ENCODE results near the gene COCH.
"Not testable (repeated sequence)": the region's sequence is repeated elsewhere in the genome, so short reads cannot be mapped to it uniquely, and the experiment has no call there.

The COCH gene

DNA sequence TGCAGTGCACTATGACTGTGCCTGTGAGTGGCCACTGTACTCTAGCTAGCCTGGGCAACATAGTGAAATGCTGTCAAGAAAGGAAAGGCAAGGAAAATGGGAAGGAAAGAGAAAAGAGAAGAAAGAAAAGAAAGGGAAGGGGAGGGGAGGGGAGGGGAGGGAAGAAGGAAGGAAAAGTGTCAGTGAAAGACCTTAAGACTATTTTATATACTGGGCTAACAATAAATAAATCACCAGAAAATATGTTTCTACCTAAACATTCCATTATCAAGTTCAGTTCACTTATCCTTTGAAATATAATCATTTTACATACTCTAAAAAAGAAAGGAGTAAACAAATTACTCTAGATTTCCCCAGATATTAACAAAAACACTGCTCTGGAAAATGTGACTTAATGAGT is 22.1 kb downstream of the COCH start:
- Histone ChIP-seq H3K27ac (ENCODE audit: low read depth, low read length, severe bottlenecking) (no peak overlapping the region), H3K4me3 (ENCODE audit: extremely low read depth, insufficient read depth, low read length, poor library complexity, severe bottlenecking) (no peak overlapping the region), H3K4me1 (ENCODE audit: control insufficient read depth, insufficient read depth, low read length, poor library complexity, severe bottlenecking) (no peaks in the 10 kb centered on the region), H3K9me3 (ENCODE audit: control insufficient read depth, low read length) (no peaks in the 10 kb centered on the region), H3K36me3 (ENCODE audit: control insufficient read depth, insufficient read depth, low read length) (peaks cover 37% of the 10 kb centered on the region)

DNA sequence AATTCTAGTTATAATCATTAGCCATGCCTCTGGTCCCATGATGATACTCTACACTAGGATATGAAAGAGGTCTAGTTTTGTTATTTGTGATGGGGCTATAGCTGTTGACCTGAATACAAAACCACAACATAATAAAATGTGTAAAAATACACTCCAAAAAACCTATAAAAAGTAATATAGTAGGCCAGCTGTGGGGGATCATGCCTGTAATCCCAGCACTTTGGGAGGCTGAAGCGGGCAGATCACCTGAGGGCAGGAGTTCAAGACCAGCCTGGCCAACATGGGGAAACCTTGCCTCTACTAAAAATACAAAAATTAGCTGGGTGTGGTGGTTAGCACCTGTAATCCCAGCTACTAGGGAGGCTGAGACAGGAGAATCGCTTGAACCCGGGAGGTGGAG is 22.8 kb downstream of the COCH start:
- WGBS, 2 experiments (ENCODE audit: insufficient coverage in 2 of 2): 100% methylated on average over 1 of the region's 3 CpGs; no CpG with 5 or more reads in 1 of the 2 experiments
- H3K36me3 ChIP-seq (ENCODE audit: control insufficient read depth, insufficient read depth, low read length): peaks cover 42% of the 10 kb centered on the region
- H3K27ac ChIP-seq (ENCODE audit: low read depth, low read length, severe bottlenecking); H3K9me3 ChIP-seq (ENCODE audit: control insufficient read depth, low read length); H3K4me1 ChIP-seq (ENCODE audit: control insufficient read depth, insufficient read depth, low read length, poor library complexity, severe bottlenecking); H3K4me3 ChIP-seq (ENCODE audit: extremely low read depth, insufficient read depth, low read length, poor library complexity, severe bottlenecking): not testable (repeated sequence)

DNA sequence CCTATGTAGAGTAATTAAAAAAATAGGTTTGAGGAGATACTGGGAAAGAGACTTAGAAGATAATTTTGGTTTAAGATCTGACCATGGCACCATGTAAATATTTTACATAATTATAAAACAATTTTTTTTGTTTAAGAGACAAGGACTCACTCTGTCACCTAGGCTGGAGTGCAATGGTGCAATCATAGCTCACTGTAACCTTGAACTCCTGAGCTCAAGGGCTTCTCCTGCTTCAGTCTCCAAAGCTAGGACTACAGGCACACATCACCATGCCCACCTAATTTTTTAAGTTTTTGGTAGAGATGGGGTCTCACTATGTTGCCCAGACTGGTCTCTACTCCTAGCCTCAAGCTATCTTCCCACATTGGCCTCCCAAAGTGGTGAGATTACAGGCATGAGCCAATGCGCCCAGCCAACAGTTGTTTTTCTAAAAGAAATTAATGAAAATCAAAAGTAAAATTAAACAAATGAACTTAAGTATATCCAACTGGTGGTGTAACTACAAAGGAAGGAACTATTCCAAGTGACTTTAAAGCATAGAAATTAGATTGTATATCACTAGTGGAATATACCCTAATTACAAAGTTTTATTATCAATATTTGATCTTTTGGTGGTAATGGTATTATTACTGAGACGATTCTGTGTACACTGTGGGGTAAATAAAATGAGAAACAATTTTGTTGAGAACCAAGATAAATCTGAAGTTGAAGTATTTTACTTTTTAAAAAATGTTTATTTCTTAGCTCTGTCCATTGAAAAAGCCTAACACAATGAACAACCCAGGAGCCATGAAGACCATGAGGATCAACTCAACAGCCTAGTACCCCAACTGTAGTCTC is 29.1 kb downstream of the COCH start:
- H3K4me3 ChIP-seq (ENCODE audit: extremely low read depth, insufficient read depth, low read length, poor library complexity, severe bottlenecking): no peak overlapping the region
- no peaks in the 10 kb centered on the region for H3K9me3 ChIP-seq (ENCODE audit: control insufficient read depth, low read length)
- H3K36me3 ChIP-seq (ENCODE audit: control insufficient read depth, insufficient read depth, low read length): peaks cover 45% of the 10 kb centered on the region
- no peak overlapping the region for H3K27ac ChIP-seq (ENCODE audit: low read depth, low read length, severe bottlenecking)
- no CpG with 5 or more reads among the region's 2 CpGs for WGBS, 2 experiments (ENCODE audit: insufficient coverage in 2 of 2)
- H3K4me1 ChIP-seq (ENCODE audit: control insufficient read depth, insufficient read depth, low read length, poor library complexity, severe bottlenecking): no peaks in the 10 kb centered on the region

DNA sequence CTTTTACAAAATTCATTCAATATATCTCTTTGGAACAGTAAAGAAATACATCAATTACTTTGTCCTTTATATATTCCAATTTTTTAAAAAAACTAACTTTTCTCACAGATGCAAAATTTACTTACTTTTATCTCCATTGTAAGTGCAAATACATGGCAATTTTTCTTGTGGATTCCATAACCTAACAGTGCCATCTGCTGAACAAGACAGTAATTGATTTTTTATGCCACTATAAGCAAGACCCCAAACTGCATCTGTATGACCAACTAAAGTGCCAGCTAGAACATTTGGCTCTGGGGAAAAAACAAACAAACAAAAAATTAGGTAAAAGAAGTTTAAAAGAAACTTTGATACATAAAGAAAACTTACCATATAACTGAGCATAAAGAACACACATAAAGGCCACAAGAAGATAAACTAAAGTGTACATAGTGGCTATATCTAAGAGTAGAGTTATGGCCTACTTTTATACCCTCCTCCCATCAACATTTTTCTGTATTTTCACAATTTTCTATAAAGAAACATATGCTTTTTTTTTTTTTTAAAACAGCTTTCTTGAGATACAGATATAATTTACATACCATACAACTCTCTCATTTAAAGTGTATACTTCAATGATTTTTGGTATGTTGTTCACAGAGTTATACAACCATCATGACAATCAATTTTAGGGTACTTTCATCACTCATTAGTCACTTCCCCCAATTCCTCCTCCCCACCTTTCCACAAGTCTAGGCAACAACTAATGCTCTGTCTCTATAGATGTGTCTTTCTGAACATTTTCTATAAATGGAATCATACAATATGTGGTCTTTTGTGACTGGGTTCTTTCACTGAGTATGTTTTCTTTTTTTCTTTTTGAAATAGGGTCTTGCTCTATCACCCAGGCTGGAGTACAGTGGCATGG is 32.6 kb downstream of the COCH start:
- H3K36me3 ChIP-seq (ENCODE audit: control insufficient read depth, insufficient read depth, low read length): peaks cover 60% of the 10 kb centered on the region
- no peaks in the 10 kb centered on the region for H3K9me3 ChIP-seq (ENCODE audit: control insufficient read depth, low read length)
- H3K4me1 ChIP-seq (ENCODE audit: control insufficient read depth, insufficient read depth, low read length, poor library complexity, severe bottlenecking): no peaks in the 10 kb centered on the region
- no peak overlapping the region for H3K27ac ChIP-seq (ENCODE audit: low read depth, low read length, severe bottlenecking)
- no peak overlapping the region for H3K4me3 ChIP-seq (ENCODE audit: extremely low read depth, insufficient read depth, low read length, poor library complexity, severe bottlenecking)

DNA sequence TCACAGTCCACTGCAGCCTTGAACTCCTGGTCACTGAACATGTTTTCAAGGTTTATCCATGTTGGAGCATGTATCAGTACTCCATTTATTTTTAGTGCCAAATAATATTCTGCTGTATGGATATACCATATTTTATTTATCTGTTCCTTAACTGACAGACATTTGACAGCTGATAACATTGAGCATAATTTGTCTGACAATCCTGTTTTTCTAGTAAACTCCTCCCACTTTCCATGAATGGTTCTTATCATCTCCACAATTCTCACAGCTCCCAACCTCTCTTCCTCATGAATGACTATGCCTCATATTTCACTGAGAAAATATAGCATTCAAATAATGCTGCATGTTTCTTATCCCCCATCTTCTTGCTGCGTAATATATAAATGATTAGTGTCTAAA is 33.3 kb downstream of the COCH start:
- Histone ChIP-seq H3K4me1 (ENCODE audit: control insufficient read depth, insufficient read depth, low read length, poor library complexity, severe bottlenecking) (no peaks in the 10 kb centered on the region), H3K4me3 (ENCODE audit: extremely low read depth, insufficient read depth, low read length, poor library complexity, severe bottlenecking) (no peak overlapping the region), H3K27ac (ENCODE audit: low read depth, low read length, severe bottlenecking) (no peak overlapping the region), H3K9me3 (ENCODE audit: control insufficient read depth, low read length) (no peaks in the 10 kb centered on the region), H3K36me3 (ENCODE audit: control insufficient read depth, insufficient read depth, low read length) (peaks cover 58% of the 10 kb centered on the region)
- WGBS, 2 experiments (ENCODE audit: insufficient coverage in 2 of 2): no CpG with 5 or more reads among the region's 1 CpG

DNA sequence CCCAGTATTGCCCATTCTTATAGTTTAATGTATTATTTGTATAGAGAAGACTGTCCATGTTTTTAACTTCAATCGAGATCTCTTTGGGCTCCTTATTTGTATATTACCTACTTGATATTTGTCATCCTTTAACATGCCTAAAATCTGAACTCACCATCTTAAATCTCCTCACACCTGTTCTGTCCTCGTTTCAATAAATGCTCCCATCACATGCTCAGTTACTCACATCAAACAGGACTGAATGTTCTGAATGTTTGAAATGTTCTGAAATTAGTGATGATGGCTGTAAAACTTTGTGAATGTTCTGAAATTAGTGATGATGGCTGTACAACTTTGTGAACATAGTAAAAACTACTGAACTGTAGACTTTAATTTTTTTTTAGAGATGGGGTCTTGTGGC is 34.5 kb downstream of the COCH start:
- Histone ChIP-seq H3K27ac (ENCODE audit: low read depth, low read length, severe bottlenecking) (no peak overlapping the region), H3K36me3 (ENCODE audit: control insufficient read depth, insufficient read depth, low read length) (peaks cover 53% of the 10 kb centered on the region), H3K4me3 (ENCODE audit: extremely low read depth, insufficient read depth, low read length, poor library complexity, severe bottlenecking) (no peak overlapping the region), H3K9me3 (ENCODE audit: control insufficient read depth, low read length) (no peaks in the 10 kb centered on the region), H3K4me1 (ENCODE audit: control insufficient read depth, insufficient read depth, low read length, poor library complexity, severe bottlenecking) (no peaks in the 10 kb centered on the region)
- no CpG with 5 or more reads among the region's 2 CpGs for WGBS, 2 experiments (ENCODE audit: insufficient coverage in 2 of 2)

DNA sequence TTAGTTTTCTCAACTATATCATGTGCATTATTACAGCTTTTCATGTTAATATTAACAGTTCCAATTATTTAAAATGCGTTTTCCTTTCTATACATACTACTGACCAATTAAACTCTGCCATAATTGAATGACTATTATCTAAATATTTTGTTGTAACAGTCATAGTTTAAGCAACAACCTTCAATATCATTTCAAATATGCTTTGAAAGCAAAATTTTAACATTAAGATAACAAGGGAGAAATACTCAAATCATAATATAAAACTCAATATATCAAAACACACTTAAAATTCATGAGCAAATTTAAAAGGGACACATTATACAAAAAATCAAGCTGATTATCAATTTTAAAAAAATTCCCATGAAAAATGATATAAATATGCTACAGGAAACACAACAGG is 40.5 kb downstream of the COCH start:
- H3K4me3 ChIP-seq (ENCODE audit: extremely low read depth, insufficient read depth, low read length, poor library complexity, severe bottlenecking): no peak overlapping the region
- peaks cover 26% of the 10 kb centered on the region for H3K36me3 ChIP-seq (ENCODE audit: control insufficient read depth, insufficient read depth, low read length)
- H3K9me3 ChIP-seq (ENCODE audit: control insufficient read depth, low read length): no peaks in the 10 kb centered on the region
- no CpG with 5 or more reads among the region's 1 CpG for WGBS, 2 experiments (ENCODE audit: insufficient coverage in 2 of 2)
- H3K27ac ChIP-seq (ENCODE audit: low read depth, low read length, severe bottlenecking): no peak overlapping the region
- H3K4me1 ChIP-seq (ENCODE audit: control insufficient read depth, insufficient read depth, low read length, poor library complexity, severe bottlenecking): no peaks in the 10 kb centered on the region

DNA sequence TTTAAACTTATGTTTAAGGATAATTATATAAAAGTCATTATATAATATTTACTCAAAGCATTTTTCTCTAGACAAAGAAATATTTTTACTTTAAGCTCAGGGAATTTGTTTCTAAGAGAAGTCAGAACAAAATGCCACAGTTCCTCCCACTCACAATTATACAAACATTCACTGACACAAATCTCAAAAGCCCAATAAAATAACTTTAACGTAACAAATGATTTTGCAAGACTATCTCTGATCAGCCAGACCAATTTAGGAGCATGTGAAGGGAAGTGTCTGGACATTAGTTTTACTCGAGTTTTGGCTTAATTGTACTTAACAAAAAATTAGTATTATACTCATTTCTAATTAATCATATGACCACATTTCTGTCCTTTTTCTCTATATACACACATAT is 41.2 kb downstream of the COCH start:
- Histone ChIP-seq H3K9me3 (ENCODE audit: control insufficient read depth, low read length) (no peaks in the 10 kb centered on the region), H3K4me1 (ENCODE audit: control insufficient read depth, insufficient read depth, low read length, poor library complexity, severe bottlenecking) (no peaks in the 10 kb centered on the region), H3K36me3 (ENCODE audit: control insufficient read depth, insufficient read depth, low read length) (peaks cover 22% of the 10 kb centered on the region), H3K27ac (ENCODE audit: low read depth, low read length, severe bottlenecking) (no peak overlapping the region), H3K4me3 (ENCODE audit: extremely low read depth, insufficient read depth, low read length, poor library complexity, severe bottlenecking) (no peak overlapping the region)
- no CpG with 5 or more reads among the region's 2 CpGs for WGBS, 2 experiments (ENCODE audit: insufficient coverage in 2 of 2)

DNA sequence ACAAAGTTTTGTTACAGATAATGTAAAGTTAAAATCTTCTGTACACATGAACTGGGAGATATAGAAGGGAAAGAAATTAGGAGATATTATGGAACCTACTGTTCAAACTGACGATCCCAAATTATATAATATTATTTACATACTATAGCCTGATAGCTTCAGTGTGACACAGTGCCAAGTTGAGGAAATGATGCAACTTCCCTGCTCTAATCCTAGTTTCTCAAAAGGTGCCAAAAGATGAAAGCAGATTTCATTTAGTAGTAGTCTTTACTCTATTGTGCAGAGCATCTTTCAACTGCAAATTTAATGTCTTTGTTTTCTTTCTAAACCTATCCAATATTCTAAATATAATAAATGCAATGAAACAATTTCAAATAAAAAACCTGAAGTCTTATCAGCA is 46.9 kb downstream of the COCH start:
- no peaks in the 10 kb centered on the region for H3K9me3 ChIP-seq (ENCODE audit: control insufficient read depth, low read length)
- H3K4me1 ChIP-seq (ENCODE audit: control insufficient read depth, insufficient read depth, low read length, poor library complexity, severe bottlenecking): no peaks in the 10 kb centered on the region
- peaks cover 20% of the 10 kb centered on the region for H3K36me3 ChIP-seq (ENCODE audit: control insufficient read depth, insufficient read depth, low read length)
- no peak overlapping the region for H3K4me3 ChIP-seq (ENCODE audit: extremely low read depth, insufficient read depth, low read length, poor library complexity, severe bottlenecking)
- no peak overlapping the region for H3K27ac ChIP-seq (ENCODE audit: low read depth, low read length, severe bottlenecking)
- no CpG with 5 or more reads among the region's 1 CpG for WGBS, 2 experiments (ENCODE audit: insufficient coverage in 2 of 2)

DNA sequence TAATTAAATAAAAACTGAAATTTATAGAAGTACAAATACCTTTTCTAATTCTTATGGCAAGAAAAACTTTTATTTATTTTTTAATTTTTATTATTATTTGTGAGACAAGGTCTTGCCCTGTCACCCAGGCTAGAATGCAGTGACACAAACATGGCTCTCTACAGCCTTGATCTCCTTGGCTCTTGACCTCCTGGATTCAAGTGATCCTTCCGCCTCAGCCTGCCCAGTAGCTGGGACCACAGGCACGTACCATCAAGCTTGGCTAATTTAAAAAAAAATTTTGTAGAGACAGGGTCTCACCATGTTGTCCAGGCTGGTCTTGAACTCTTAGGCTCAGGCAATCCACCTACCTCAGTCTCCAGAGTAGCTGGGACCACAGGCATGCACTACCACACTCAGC is 47.4 kb downstream of the COCH start:
- H3K27ac ChIP-seq (ENCODE audit: low read depth, low read length, severe bottlenecking): no peak overlapping the region

DNA sequence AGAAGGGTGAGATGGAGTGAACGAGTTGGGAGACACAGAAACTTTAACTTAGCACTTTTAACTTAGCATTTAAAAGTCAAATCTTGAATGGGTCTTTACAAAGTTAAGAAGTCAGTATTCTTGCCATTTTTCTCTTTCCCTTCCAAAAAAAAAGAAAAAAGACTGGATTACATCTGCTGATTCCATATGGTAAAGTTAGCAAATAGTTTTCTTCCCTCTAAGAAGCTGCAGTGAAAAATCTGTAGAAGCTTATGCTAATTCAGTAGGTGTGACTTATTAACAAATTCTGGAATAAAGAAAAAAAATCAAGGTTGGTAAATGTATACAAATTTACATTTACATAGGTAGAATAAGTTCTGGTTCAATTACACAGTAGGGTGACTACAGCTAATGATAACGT is 50.9 kb downstream of the COCH start:
- H3K9me3 ChIP-seq (ENCODE audit: control insufficient read depth, low read length): no peaks in the 10 kb centered on the region
- H3K4me1 ChIP-seq (ENCODE audit: control insufficient read depth, insufficient read depth, low read length, poor library complexity, severe bottlenecking): no peaks in the 10 kb centered on the region
- no CpG with 5 or more reads among the region's 2 CpGs for WGBS, 2 experiments (ENCODE audit: insufficient coverage in 2 of 2)
- H3K36me3 ChIP-seq (ENCODE audit: control insufficient read depth, insufficient read depth, low read length): peaks cover 12% of the 10 kb centered on the region
- H3K27ac ChIP-seq (ENCODE audit: low read depth, low read length, severe bottlenecking): no peak overlapping the region
- no peak overlapping the region for H3K4me3 ChIP-seq (ENCODE audit: extremely low read depth, insufficient read depth, low read length, poor library complexity, severe bottlenecking)

More for the DNA sequence above, 47.4 kb downstream of the COCH start:
- no peaks in the 10 kb centered on the region for H3K4me1 ChIP-seq (ENCODE audit: control insufficient read depth, insufficient read depth, low read length, poor library complexity, severe bottlenecking)
- peaks cover 20% of the 10 kb centered on the region for H3K36me3 ChIP-seq (ENCODE audit: control insufficient read depth, insufficient read depth, low read length)
- WGBS, 2 experiments (ENCODE audit: insufficient coverage in 2 of 2): 79 to 100% methylated on average over 1 to 2 of the region's 2 CpGs
- no peaks in the 10 kb centered on the region for H3K9me3 ChIP-seq (ENCODE audit: control insufficient read depth, low read length)
- H3K4me3 ChIP-seq (ENCODE audit: extremely low read depth, insufficient read depth, low read length, poor library complexity, severe bottlenecking): no peak overlapping the region

All from mesodermal cell (in vitro differentiated cells).